Neural progenitor cell (in vitro differentiated cells): ENCODE data around the gene INPP4A. TPM values are rescaled to one million over a fixed set of nuclear protein-coding genes. Genes with fewer than 3 reads are reported as not detected.

Experiments
- DNase-seq: peaks from one replicate; pipeline ENCODE4 v3.0.0-alpha.2; 2016; ENCODE audit warnings: low spot score
- H2AFZ ChIP-seq: fragments of 200-600 bp; sonication (generic); replicated peaks from 2 replicates; pipeline ENCODE4 v1.6.1; 2016; ENCODE audit warnings: antibody characterized with exemption
- H3F3A ChIP-seq: fragments of 200-600 bp; sonication (generic); 2 replicates; pipeline ENCODE4 v1.6.1; 2016; ENCODE audit warnings: antibody characterized with exemption, low read depth
- H3K27ac ChIP-seq: fragments of 200-600 bp; sonication (generic); 2 replicates; pipeline ENCODE4 v1.5.1; 2016; ENCODE audit warnings: mild to moderate bottlenecking
- H3K27me3 ChIP-seq: fragments of 200-600 bp; sonication (generic); 2 replicates; pipeline ENCODE4 v1.6.1; 2016; ENCODE audit warnings: mild to moderate bottlenecking, moderate library complexity
- H3K36me3 ChIP-seq: fragments of 200-600 bp; sonication (generic); 2 replicates; pipeline ENCODE4 v1.5.1; 2016
- H3K4me1 ChIP-seq: fragments of 200-600 bp; sonication (generic); 2 replicates; pipeline ENCODE4 v1.6.1; 2016; ENCODE audit warnings: mixed run types
- H3K4me2 ChIP-seq: fragments of 200-600 bp; sonication (generic); 2 replicates; pipeline ENCODE4 v1.6.1; 2016
- H3K4me3 ChIP-seq: fragments of 200-600 bp; sonication (generic); 2 replicates; pipeline ENCODE4 v1.5.1; 2016
- H3K79me2 ChIP-seq: fragments of 200-600 bp; sonication (generic); 2 replicates; pipeline ENCODE4 v1.6.1; 2016; ENCODE audit warnings: low read depth
- H3K9ac ChIP-seq: fragments of 200-600 bp; sonication (generic); 2 replicates; pipeline ENCODE4 v1.6.1; 2016
- H3K9me3 ChIP-seq: fragments of 200-600 bp; sonication (generic); 2 replicates; pipeline ENCODE4 v1.5.1; 2016; ENCODE audit warnings: low read depth
- H4K20me1 ChIP-seq: fragments of 200-600 bp; sonication (generic); 2 replicates; pipeline ENCODE4 v1.6.1; 2016; ENCODE audit warnings: low read depth
- H3K27ac Mint-ChIP-seq: 3 replicates; pipeline ENCODE4 v1.8.0; 2021; ENCODE audit warnings: mixed read lengths
- H3K27me3 Mint-ChIP-seq: 2 replicates; pipeline ENCODE4 v1.8.0; 2022; ENCODE audit warnings: low read depth, mild to moderate bottlenecking, inconsistent platforms, moderate library complexity, mixed read lengths; ENCODE audit not compliant: insufficient read depth
- H3K36me3 Mint-ChIP-seq: 3 replicates; pipeline ENCODE4 v1.8.0; 2021; ENCODE audit warnings: mixed read lengths
- H3K4me1 Mint-ChIP-seq: 3 replicates; pipeline ENCODE4 v1.8.0; 2021; ENCODE audit warnings: mixed read lengths
- H3K4me3 Mint-ChIP-seq: 3 replicates; pipeline ENCODE4 v1.8.0; 2021; ENCODE audit warnings: mild to moderate bottlenecking, moderate library complexity, mixed read lengths
- H3K9me3 Mint-ChIP-seq: 3 replicates; pipeline ENCODE4 v1.8.0; 2020; ENCODE audit warnings: mixed read lengths
- CTCF ChIP-seq: fragments of 200-600 bp; sonication (generic); IDR thresholded peaks from 2 replicates; pipeline ENCODE4 v1.5.1; 2017; ENCODE audit warnings: antibody characterized with exemption, mild to moderate bottlenecking
- EZH2 ChIP-seq: fragments of 200-600 bp; sonication (generic); IDR thresholded peaks from 2 replicates; pipeline ENCODE4 v1.6.1; 2017; ENCODE audit warnings: antibody characterized with exemption, mild to moderate bottlenecking, moderate library complexity
- EZH2phosphoT487 ChIP-seq: fragments of 200-600 bp; sonication (generic); IDR thresholded peaks from 2 replicates; pipeline ENCODE4 v1.6.1; 2017; ENCODE audit warnings: antibody characterized with exemption
- total RNA-seq: library from RNA; depleted of rRNA; stranded (reverse); fragments of >200 nt; gene quantifications from 2 replicates; pipeline ENCODE4 v1.2.3, GENCODE V29; 2015; ENCODE audit warnings: low replicate concordance

The INPP4A gene
- total RNA-seq, 1 donor from 2014 or later, result 35.1 TPM

- Mint-ChIP-seq H3K4me1 (no peaks in the 10 kb centered on the region), H3K4me3 (no peak overlapping the region), H3K27ac (no peak overlapping the region), H3K27me3 (no peaks in the 10 kb centered on the region), H3K36me3 (peaks cover 2% of the 10 kb centered on the region), H3K9me3 (no peaks in the 10 kb centered on the region)
- TF ChIP-seq CTCF, result no peak
- no peaks in the 10 kb centered on the region for H3K79me2 ChIP-seq
- H3K4me2 ChIP-seq, result no peak overlapping the region
- H3K9ac ChIP-seq, result no peak overlapping the region
- no peaks in the 10 kb centered on the region for H3K9me3 ChIP-seq
- no peak overlapping the region for H3K27ac ChIP-seq
- H4K20me1 ChIP-seq, result no peaks in the 10 kb centered on the region
- no peak for DNase-seq
- H3K4me1 ChIP-seq, result no peaks in the 10 kb centered on the region
- no peaks in the 10 kb centered on the region for H3F3A ChIP-seq
- no peak overlapping the region for H2AFZ ChIP-seq
- no peaks in the 10 kb centered on the region for H3K36me3 ChIP-seq
- H3K4me3 ChIP-seq, result no peak overlapping the region
- no peaks in the 10 kb centered on the region for H3K27me3 ChIP-seq
Measured at GRCh38 chr2:98623657-98624056, 179.0 kb downstream of the INPP4A start.

GRCh38 chr2:98632351-98632750 is 187.7 kb downstream of the INPP4A start:
- Mint-ChIP-seq H3K36me3 (no peaks in the 10 kb centered on the region), H3K27ac (no peak overlapping the region), H3K9me3 (no peaks in the 10 kb centered on the region), H3K4me1 (peaks cover 6% of the 10 kb centered on the region), H3K27me3 (no peaks in the 10 kb centered on the region), H3K4me3 (no peak overlapping the region)
- H2AFZ ChIP-seq, result no peak overlapping the region
- TF ChIP-seq CTCF (no peak), EZH2phosphoT487 (no peak), EZH2 (no peak)
- no peak overlapping the region for H3K27ac ChIP-seq
- H3K4me1 ChIP-seq, result peaks cover 4% of the 10 kb centered on the region
- H4K20me1 ChIP-seq, result no peaks in the 10 kb centered on the region
- no peaks in the 10 kb centered on the region for H3K9me3 ChIP-seq
- no peaks in the 10 kb centered on the region for H3K36me3 ChIP-seq
- no peaks in the 10 kb centered on the region for H3K27me3 ChIP-seq
- no peak overlapping the region for H3K9ac ChIP-seq
- H3K4me2 ChIP-seq, result no peak overlapping the region
- no peaks in the 10 kb centered on the region for H3K79me2 ChIP-seq
- peaks cover 8% of the 10 kb centered on the region for H3F3A ChIP-seq
- DNase-seq, result no peak
- H3K4me3 ChIP-seq, result no peak overlapping the region

GRCh38 chr2:98634406-98635092 is 189.9 kb downstream of the INPP4A start:
- Histone ChIP-seq H3K9me3 (no peaks in the 10 kb centered on the region), H3K27ac (peak overlapping the region; percentile 18), H3F3A (peaks cover 8% of the 10 kb centered on the region), H3K4me3 (no peak overlapping the region), H2AFZ (peak overlapping the region; percentile 22), H4K20me1 (no peaks in the 10 kb centered on the region), H3K4me1 (peaks cover 4% of the 10 kb centered on the region), H3K79me2 (no peaks in the 10 kb centered on the region), H3K36me3 (no peaks in the 10 kb centered on the region), H3K9ac (no peak overlapping the region), H3K27me3 (no peaks in the 10 kb centered on the region), H3K4me2 (peak overlapping the region; percentile 13)
- Mint-ChIP-seq H3K4me1 (peaks cover 6% of the 10 kb centered on the region), H3K36me3 (no peaks in the 10 kb centered on the region), H3K27ac (no peak overlapping the region), H3K27me3 (no peaks in the 10 kb centered on the region), H3K4me3 (no peak overlapping the region), H3K9me3 (no peaks in the 10 kb centered on the region)
- DNase-seq, result peak; percentile 65
- no peak for TF ChIP-seq EZH2phosphoT487
- TF ChIP-seq EZH2, result no peak
- peak; percentile 65 for TF ChIP-seq CTCF
